ENCODE results near the gene HAPLN2. TPM values are rescaled to one million over a fixed set of nuclear protein-coding genes. Genes with fewer than 3 reads are reported as not detected.

Gene HAPLN2
- total RNA-seq, 1 donor from 2014 or later = not detected

- H3K4me1 ChIP-seq = no peaks in the 10 kb centered on the region
- H3K27me3 Mint-ChIP-seq (ENCODE audit: insufficient read depth, low read depth) = peaks cover 27% of the 10 kb centered on the region
- H4K20me1 ChIP-seq (ENCODE audit: low read depth) = peaks cover 6% of the 10 kb centered on the region
- DNase-seq (ENCODE audit: low spot score) = no peak
- no peaks in the 10 kb centered on the region for H3K36me3 Mint-ChIP-seq
- H3K27ac ChIP-seq = no peak overlapping the region
- no peak overlapping the region for H3K4me2 ChIP-seq
- TF ChIP-seq EZH2 (IDR thresholded peaks at IDR 0.05) (no peak), EZH2phosphoT487 (IDR thresholded peaks at IDR 0.05) (no peak)
- TF ChIP-seq, protein P1, sequence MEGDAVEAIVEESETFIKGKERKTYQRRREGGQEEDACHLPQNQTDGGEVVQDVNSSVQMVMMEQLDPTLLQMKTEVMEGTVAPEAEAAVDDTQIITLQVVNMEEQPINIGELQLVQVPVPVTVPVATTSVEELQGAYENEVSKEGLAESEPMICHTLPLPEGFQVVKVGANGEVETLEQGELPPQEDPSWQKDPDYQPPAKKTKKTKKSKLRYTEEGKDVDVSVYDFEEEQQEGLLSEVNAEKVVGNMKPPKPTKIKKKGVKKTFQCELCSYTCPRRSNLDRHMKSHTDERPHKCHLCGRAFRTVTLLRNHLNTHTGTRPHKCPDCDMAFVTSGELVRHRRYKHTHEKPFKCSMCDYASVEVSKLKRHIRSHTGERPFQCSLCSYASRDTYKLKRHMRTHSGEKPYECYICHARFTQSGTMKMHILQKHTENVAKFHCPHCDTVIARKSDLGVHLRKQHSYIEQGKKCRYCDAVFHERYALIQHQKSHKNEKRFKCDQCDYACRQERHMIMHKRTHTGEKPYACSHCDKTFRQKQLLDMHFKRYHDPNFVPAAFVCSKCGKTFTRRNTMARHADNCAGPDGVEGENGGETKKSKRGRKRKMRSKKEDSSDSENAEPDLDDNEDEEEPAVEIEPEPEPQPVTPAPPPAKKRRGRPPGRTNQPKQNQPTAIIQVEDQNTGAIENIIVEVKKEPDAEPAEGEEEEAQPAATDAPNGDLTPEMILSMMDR (IDR thresholded peaks at IDR 0.05) = no peak
- no peaks in the 10 kb centered on the region for H3K9me3 Mint-ChIP-seq
- H3K9me3 ChIP-seq (ENCODE audit: low read depth) = no peaks in the 10 kb centered on the region
- H3K36me3 ChIP-seq = no peaks in the 10 kb centered on the region
- no peak overlapping the region for H3K9ac ChIP-seq
- H3K79me2 ChIP-seq (ENCODE audit: low read depth) = no peaks in the 10 kb centered on the region
- H2AFZ ChIP-seq (replicated peaks) = no peak overlapping the region
- no peak overlapping the region for H3K4me3 ChIP-seq
- H3F3A ChIP-seq (ENCODE audit: low read depth) = peaks cover 6% of the 10 kb centered on the region
- H3K27ac Mint-ChIP-seq = no peak overlapping the region
- H3K27me3 ChIP-seq = peaks cover 64% of the 10 kb centered on the region
- H3K4me1 Mint-ChIP-seq = peaks cover 8% of the 10 kb centered on the region
- H3K4me3 Mint-ChIP-seq = no peak overlapping the region
Measured at GRCh38 chr1:156615946-156616345, 3.3 kb upstream of the HAPLN2 start.

DNA sequence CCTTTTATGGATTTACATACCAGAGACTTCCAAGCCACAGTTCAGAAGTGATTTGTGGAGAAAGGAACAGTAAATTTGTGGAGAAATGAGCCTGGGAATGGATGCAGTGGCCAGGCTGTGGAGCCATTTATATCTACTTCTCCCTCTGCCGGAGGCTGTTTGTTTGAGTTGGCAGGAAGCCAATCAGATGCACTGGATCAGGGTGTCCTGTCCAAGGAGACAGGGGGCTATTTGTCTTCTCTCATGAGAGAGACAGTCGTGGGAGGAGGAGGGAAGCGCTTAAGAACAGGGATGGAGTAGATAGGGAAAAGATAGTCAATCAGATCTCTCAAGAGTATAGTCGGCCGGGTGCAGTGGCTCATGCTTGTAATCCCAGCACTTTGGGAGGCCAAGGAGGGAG is 2.8 kb upstream of the HAPLN2 start:
- H3K9me3 Mint-ChIP-seq = no peaks in the 10 kb centered on the region
- peaks cover 6% of the 10 kb centered on the region for H3F3A ChIP-seq (ENCODE audit: low read depth)
- no peaks in the 10 kb centered on the region for H3K4me1 ChIP-seq
- H3K27ac ChIP-seq = no peak overlapping the region
- TF ChIP-seq EZH2 (IDR thresholded peaks at IDR 0.05) = no peak
- no peak for TF ChIP-seq EZH2phosphoT487 (IDR thresholded peaks at IDR 0.05)
- TF ChIP-seq, protein P1 (IDR thresholded peaks at IDR 0.05) = no peak
- H2AFZ ChIP-seq (replicated peaks) = no peak overlapping the region
- H3K4me3 ChIP-seq = no peak overlapping the region
- no peaks in the 10 kb centered on the region for H3K36me3 Mint-ChIP-seq
- H3K9ac ChIP-seq = no peak overlapping the region
- H3K36me3 ChIP-seq = no peaks in the 10 kb centered on the region
- no peak overlapping the region for H3K27ac Mint-ChIP-seq
- peaks cover 6% of the 10 kb centered on the region for H4K20me1 ChIP-seq (ENCODE audit: low read depth)
- DNase-seq (ENCODE audit: low spot score) = no peak
- no peaks in the 10 kb centered on the region for H3K79me2 ChIP-seq (ENCODE audit: low read depth)
- H3K4me3 Mint-ChIP-seq = no peak overlapping the region
- peaks cover 8% of the 10 kb centered on the region for H3K4me1 Mint-ChIP-seq
- H3K4me2 ChIP-seq = no peak overlapping the region
- peaks cover 26% of the 10 kb centered on the region for H3K27me3 Mint-ChIP-seq (ENCODE audit: insufficient read depth, low read depth)
- H3K9me3 ChIP-seq (ENCODE audit: low read depth) = no peaks in the 10 kb centered on the region
- H3K27me3 ChIP-seq = peaks cover 67% of the 10 kb centered on the region

DNA sequence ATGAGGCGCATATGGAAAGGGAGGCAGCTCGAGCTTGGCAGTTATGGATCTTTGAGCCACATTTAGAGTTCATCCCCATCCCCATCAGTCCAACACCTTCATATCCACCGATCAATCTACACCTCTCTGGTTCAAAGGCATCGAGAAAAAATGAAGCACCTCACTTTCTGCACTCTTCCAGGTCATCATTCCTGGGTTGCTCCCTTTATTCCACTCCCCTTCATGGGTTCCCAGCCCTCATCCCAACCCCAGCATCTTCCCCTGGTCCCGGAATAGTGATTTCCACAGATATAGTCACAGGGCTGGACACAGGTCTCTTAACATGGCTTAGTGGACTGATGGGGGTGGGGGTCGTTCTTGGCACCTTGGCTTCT is 354 bp downstream of the HAPLN2 start:
- DNase-seq (ENCODE audit: low spot score) = no peak
- Histone ChIP-seq H3K27ac (no peak overlapping the region), H2AFZ (replicated peaks) (no peak overlapping the region), H3K9ac (no peak overlapping the region), H3K36me3 (no peaks in the 10 kb centered on the region), H3K9me3 (ENCODE audit: low read depth) (no peaks in the 10 kb centered on the region), H3K4me3 (no peak overlapping the region), H3K4me1 (no peaks in the 10 kb centered on the region), H4K20me1 (ENCODE audit: low read depth) (peaks cover 15% of the 10 kb centered on the region), H3F3A (ENCODE audit: low read depth) (peaks cover 8% of the 10 kb centered on the region), H3K27me3 (peaks cover 76% of the 10 kb centered on the region), H3K4me2 (no peak overlapping the region), H3K79me2 (ENCODE audit: low read depth) (no peaks in the 10 kb centered on the region)
- Mint-ChIP-seq H3K4me3 (no peak overlapping the region), H3K9me3 (no peaks in the 10 kb centered on the region), H3K27me3 (ENCODE audit: insufficient read depth, low read depth) (peaks cover 46% of the 10 kb centered on the region), H3K27ac (no peak overlapping the region), H3K4me1 (peaks cover 16% of the 10 kb centered on the region), H3K36me3 (no peaks in the 10 kb centered on the region)
- TF ChIP-seq EZH2phosphoT487 (IDR thresholded peaks at IDR 0.05) (no peak), EZH2 (IDR thresholded peaks at IDR 0.05) (no peak)
- TF ChIP-seq, protein P1 (IDR thresholded peaks at IDR 0.05) = no peak

Measured in neural progenitor cell (in vitro differentiated cells).